SKM-1 treated with dmso at 0.1 percent for 144 hours (cell line): ENCODE results near the gene SLC9A3.
"Not testable (repeated sequence)": the region's sequence is repeated elsewhere in the genome, so short reads cannot be mapped to it uniquely, and the experiment has no call there.

Experiments
- DNase-seq: peaks from one replicate; lab custom pipeline; 2025; ENCODE audit not compliant: unreplicated experiment; lab: John Stamatoyannopoulos, UW

SLC9A3 gene

GRCh38 chr5:509611-510185 lies 14.6 kb downstream of the SLC9A3 start:
- no peak for DNase-seq

GRCh38 chr5:507986-508575 lies 16.2 kb downstream of the SLC9A3 start:
- not testable (repeated sequence) for DNase-seq

- DNase-seq, result no peak
Measured at GRCh38 chr5:505951-506525, 18.2 kb downstream of the SLC9A3 start.

- no peak for DNase-seq
Measured at GRCh38 chr5:504326-505154, 19.7 kb downstream of the SLC9A3 start.

- DNase-seq, result no peak
Measured at GRCh38 chr5:502325-503079, 21.7 kb downstream of the SLC9A3 start.

- no peak for DNase-seq
Measured at GRCh38 chr5:501831-502184, 22.4 kb downstream of the SLC9A3 start.

- DNase-seq, result no peak
Measured at GRCh38 chr5:501105-501830, 23.0 kb downstream of the SLC9A3 start.

GRCh38 chr5:500491-500890 lies 23.8 kb downstream of the SLC9A3 start:
- DNase-seq, result no peak

GRCh38 chr5:499233-500209 lies 24.7 kb downstream of the SLC9A3 start:
- DNase-seq, result no peak

GRCh38 chr5:497871-498509 lies 26.3 kb downstream of the SLC9A3 start:
- no peak for DNase-seq

GRCh38 chr5:497090-497700 lies 27.1 kb downstream of the SLC9A3 start:
- DNase-seq, result no peak

GRCh38 chr5:496028-496427 lies 28.2 kb downstream of the SLC9A3 start:
- DNase-seq, result no peak

- no peak for DNase-seq
Measured at GRCh38 chr5:494667-495255, 29.5 kb downstream of the SLC9A3 start.

GRCh38 chr5:493758-494157 lies 30.5 kb downstream of the SLC9A3 start:
- no peak for DNase-seq

GRCh38 chr5:493119-493701 lies 31.0 kb downstream of the SLC9A3 start:
- DNase-seq, result no peak

- no peak for DNase-seq
Measured at GRCh38 chr5:492314-492893, 31.8 kb downstream of the SLC9A3 start.

GRCh38 chr5:491856-492155 lies 32.4 kb downstream of the SLC9A3 start:
- no peak for DNase-seq
